Stimulated activated CD8-positive, alpha-beta memory T cell treated with anti-CD3 and anti-CD28 coated beads, Interleukin-4, amount 100 ng/mL, for 4 hours (primary cell): ENCODE results near the gene JAZF1.
"Not testable (repeated sequence)": the region's sequence is repeated elsewhere in the genome, so short reads cannot be mapped to it uniquely, and the experiment has no call there.

Experiments
- DNase-seq, 2 donors: peaks; one replicate each; pipeline ENCODE4 v3.0.0-alpha.2; 2020; ENCODE audit warnings: low read depth in 2 of 2, low spot score in 1 of 2

Gene JAZF1

GRCh38 chr7:27889800-27890199 is 290.8 kb downstream of the JAZF1 start:
- no peak for DNase-seq

DNA sequence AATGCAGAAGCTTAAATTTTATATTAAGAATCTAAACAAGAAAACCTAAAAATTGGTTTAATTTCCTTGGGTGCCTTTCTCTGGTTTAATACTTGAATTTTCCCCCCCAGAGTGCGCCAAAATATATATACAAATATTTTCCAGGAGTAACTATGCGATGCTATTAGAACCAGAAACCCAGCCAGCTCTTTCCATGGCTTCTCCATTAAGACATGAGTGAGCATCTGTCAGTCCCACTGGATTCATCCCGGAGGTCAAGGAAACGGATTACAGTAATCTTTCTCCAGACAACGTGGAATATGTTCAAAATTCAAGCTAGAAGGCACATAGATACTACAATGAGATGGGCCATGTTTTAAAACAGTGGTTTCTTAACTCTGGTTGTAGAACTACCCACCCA is 291.9 kb downstream of the JAZF1 start:
- DNase-seq, result no peak

- DNase-seq, result not testable (repeated sequence)
Measured at GRCh38 chr7:27886710-27887109, 293.9 kb downstream of the JAZF1 start.

GRCh38 chr7:27885652-27886051 is 294.9 kb downstream of the JAZF1 start:
- DNase-seq, result no peak

- DNase-seq, result no peak
Measured at GRCh38 chr7:27883696-27884095, 296.9 kb downstream of the JAZF1 start.

DNA sequence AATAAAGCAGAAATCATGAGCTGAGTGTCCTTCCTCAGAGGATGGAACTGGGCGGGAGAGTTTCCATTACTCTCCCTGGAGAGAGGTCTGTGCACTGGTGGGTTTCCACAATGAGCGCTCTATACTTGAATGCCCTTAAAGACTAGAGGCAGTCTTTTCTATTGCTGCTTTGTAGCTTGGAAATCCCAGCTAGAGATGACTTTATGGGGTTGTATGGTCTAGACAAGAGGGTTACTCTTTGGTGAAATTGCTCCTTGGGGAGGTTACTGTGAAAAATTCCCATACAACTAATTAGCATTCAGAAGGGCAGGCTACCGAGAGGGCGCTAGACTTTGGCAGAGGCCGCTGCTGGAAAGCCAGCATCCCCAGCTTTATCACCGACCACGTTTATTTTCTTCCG is 303.8 kb downstream of the JAZF1 start:
- DNase-seq, result no peak

- DNase-seq, result no peak
Measured at GRCh38 chr7:27875832-27876231, 304.8 kb downstream of the JAZF1 start.

DNA sequence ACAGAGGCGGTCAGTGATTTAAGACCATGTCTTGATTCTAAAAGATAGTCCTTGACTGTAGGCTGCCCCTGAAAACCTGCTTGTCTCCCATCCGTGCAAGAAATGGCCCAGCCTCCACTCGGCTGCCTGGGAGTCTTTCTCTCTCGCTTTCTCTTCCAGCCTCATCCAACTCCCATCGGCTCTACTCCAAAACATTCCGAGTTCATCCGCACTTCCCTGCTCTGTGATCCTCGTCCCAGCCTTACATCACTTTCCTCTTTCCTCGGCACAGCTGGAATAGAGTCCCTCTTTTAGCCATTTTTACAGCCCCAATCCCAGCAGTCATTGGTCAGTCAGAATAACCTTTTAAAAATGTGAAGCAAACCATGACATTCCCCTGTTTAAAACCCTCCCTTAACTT is 305.5 kb downstream of the JAZF1 start:
- DNase-seq, result no peak

DNA sequence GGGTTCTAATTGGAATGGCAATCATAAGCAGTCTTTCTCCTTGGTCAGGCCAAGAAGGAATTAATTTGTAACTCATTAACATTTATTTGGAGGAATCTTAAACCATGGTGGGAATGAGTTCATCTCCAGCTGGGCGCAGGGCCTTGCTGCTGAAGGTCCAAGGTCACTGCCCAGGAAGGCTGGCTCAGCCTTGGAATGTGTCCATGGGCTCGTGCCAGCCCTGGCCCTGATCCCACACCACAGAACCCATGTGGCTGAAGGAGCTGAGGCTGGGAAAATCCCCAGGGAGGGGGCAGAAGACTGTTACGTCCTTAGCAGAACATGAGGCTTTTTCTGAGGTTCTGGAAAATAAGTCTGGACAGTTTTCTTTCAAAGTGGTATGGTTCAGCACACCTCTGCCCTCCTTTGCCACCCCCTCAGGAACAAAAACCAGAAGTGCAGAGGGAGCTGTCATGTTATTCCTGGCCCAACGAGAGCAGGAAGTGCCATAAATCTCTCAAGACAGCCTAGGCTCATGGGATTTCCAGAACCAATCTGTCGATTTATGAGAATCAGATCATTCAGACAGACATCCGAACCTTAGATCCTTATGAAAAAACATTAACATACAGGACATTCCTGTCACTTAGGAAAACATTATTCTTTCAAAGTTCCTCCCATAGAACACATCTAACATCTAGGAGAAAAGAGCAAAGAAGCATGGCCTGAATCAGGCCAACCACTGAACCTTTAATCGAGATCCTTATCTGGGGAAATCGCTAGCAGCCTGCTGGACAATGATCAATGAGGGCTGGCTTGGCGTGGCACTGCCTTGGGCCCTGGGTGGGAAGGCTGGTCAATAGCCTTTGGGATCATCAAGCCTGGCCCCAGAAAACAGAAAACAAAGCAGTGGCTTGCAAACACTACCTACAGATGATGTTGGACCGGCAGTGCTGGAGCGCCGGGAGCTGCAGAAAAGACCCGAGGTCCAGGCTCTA is 306.3 kb downstream of the JAZF1 start:
- DNase-seq, result no peak

GRCh38 chr7:27872356-27873275 is 308.0 kb downstream of the JAZF1 start:
- no peak for DNase-seq

GRCh38 chr7:27871866-27872265 is 308.7 kb downstream of the JAZF1 start:
- no peak for DNase-seq

DNA sequence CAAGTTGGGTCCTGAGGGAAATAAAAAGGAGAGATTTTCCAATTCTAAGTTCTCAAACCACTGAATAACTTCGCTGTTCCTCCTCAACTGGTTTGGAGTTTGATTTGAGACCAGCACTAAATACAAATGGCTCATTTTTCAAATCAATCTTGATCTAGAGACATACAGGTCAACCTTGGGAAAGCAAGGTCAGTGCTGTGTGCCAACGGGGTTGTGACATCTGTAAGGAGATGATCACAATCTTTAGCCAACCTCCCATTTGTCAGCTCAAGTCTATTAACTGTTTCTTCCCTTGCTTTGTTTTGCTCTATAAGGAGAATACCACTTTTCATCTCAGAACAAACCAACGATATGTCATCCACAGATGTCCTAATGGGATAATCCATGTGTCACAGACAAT is 309.5 kb downstream of the JAZF1 start:
- DNase-seq, result no peak

DNA sequence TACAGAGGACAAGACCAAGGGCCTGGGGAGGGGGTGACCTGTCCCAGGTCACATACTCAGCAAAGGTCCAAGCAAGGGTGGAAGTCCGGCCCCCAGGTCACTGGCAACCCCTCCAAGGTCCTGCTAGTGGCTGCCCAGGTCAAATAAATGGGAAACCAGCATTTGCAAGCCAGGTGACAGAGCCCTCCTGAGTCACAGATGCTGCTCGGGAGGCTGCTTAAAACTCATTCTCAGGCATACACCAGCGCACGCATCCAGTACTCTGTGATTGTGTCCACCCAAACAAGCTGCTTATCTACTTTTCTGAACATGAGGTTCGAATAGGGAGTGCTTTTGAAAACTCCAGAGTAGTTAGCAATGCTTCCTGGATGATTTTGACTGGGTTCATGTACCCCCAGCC is 310.0 kb downstream of the JAZF1 start:
- DNase-seq, result no peak

DNA sequence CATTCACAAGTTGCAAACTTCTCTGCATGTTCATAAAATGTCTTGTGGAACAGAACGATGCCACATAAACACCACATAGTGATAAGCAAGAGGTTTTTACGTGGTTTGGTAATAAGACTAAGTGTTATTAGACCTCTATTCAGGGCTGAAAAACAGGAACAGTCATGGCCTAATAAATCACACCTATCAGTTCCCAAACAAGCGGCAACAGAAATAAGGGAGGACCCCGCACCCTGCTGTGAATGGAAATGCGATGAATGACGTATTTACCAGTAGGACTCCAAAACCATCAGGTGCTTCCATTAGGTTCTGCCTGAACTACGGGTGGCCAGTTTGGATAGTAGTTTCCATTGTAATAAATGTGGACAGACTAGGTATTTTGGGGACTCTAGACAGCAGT is 311.5 kb downstream of the JAZF1 start:
- DNase-seq, result no peak

GRCh38 chr7:27868131-27868550 is 312.5 kb downstream of the JAZF1 start:
- no peak for DNase-seq

DNA sequence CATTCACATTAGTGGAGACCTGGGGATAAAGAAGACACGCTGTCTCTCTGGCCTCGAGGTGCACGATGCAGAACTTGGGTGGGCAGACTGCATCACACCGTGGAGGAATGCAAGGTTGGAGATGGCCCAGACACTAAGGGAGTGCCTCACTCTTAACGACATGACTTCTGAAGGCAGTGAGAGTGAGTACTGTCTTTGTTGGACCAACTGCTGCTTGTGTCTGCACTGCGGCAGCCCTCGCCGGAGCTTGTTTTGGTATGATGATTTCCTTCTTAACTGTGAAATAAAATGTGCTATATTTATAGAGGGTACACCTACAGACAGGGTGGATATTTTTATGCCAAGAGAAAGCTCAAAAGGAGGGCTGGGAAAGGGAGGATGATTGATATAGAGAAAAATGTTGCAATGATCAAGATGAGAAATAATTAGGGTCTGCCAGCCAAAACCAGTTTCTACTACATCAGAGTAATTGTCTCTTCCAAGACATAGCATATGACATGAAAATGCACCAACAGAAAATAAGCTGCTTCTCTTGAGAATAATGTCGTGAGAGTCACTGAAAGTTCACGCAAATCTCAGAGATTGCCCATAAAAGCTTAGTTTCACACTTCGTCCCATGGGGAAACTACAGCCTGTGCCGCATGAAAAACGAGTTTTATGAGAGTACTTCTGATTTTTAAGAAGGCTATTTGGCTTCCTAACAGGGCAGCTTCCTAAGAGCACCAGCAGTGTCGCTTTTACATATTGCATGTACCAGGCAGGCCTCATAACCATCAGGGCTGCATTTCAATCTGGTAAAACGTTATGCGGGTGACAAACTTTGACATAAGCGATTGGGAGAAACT is 313.5 kb downstream of the JAZF1 start:
- DNase-seq, result no peak

GRCh38 chr7:27866256-27866655 is 314.3 kb downstream of the JAZF1 start:
- DNase-seq, result no peak

DNA sequence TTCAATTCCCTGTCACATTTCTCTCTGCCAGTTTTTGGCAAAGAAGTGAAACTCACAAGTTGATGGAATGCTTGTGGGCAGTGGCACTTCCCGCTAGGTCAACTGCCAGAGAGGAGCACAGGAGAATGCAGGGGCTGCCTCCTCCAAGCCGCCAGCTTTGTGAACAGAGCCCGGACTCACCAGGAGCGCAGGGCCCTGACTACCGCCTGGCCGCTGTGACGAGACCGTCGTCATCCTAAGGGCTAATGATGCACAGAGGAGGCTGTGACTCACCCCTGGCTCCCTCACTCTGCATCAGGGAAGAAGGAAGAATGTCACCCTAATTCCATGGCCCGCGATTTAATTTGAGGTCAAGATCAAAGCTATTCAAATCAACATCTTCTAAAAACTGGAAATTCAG is 316.7 kb downstream of the JAZF1 start:
- no peak for DNase-seq

GRCh38 chr7:27861747-27862146 is 318.8 kb downstream of the JAZF1 start:
- no peak for DNase-seq

DNA sequence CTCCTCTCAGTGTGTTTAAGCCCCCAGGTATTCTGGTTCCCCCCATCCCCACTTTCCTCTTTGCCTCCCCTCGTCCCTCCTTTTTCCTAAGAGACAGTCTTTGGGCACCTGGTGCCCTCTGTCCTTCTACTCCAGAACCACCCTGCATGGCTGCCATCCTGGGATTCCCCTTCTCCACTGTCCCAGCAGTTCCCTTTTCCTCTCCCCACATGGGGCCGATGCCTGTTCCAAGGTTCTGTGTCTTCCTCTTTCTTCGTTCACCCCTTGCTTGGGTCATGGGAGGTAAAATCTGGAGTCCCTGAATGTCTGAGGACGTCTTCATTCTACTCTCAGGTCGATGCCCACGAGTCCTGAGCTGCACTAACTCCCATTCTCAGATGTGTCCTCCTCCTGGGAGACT is 319.8 kb downstream of the JAZF1 start:
- DNase-seq, result no peak
